Tibial artery (tissue), 4 donors: ENCODE data around the gene SP5.

Experiments
- DNase-seq, 2 donors: peaks; one replicate each; pipeline ENCODE4 v3.0.0-alpha.2; 2019
- H3K27ac ChIP-seq, 2 donors: fragments of 200-600 bp; sonication (generic) in 1 of 2; 1 replicate in 1 of 2; 2 replicates in 1 of 2; pipeline ENCODE4 v1.5.1; 2018 to 2019; ENCODE audit warnings: mild to moderate bottlenecking in 1 of 2
- H3K27me3 ChIP-seq, 2 donors: fragments of 200-600 bp; sonication (generic) in 1 of 2; one replicate each; pipeline versions ENCODE4 v1.5.1 to v1.6.0; 2016 to 2019
- H3K36me3 ChIP-seq, 3 donors: fragments of 200-600 bp; sonication (generic) in 2 of 3; one replicate each; pipeline ENCODE4 v1.5.1; 2016 to 2019; ENCODE audit warnings: mild to moderate bottlenecking in 2 of 3
- H3K4me1 ChIP-seq, 4 donors: fragments of 200-600 bp; sonication (generic) in 2 of 4; 1 replicate in 3 of 4; 2 replicates in 1 of 4; pipeline ENCODE4 v1.5.1; 2016 to 2019
- H3K4me3 ChIP-seq, 2 donors: fragments of 200-600 bp; sonication (generic) in 1 of 2; 1 replicate in 1 of 2; 2 replicates in 1 of 2; pipeline ENCODE4 v1.5.1; 2018 to 2019; ENCODE audit warnings: mild to moderate bottlenecking in 2 of 2
- H3K9me3 ChIP-seq, 3 donors: fragments of 200-600 bp; sonication (generic) in 1 of 3; one replicate each; pipeline ENCODE4 v1.5.1; 2016 to 2019
- intact Hi-C: fragments of 100-400 bp; cut with DNase I; formaldehyde crosslinking; loops from one replicate; pipeline ENCODE4 v1.15.0; 2023; ENCODE audit warnings: low total_unique reads
- TF ChIP-seq, protein P1 (sequence below), 2 experiments: fragments of 200-600 bp in 1 of 2; fragments of 450-650 bp in 1 of 2; IDR thresholded peaks; one replicate each; pipeline ENCODE4 v1.5.1; 2017 to 2019; ENCODE audit warnings: antibody characterized with exemption in 2 of 2, mild to moderate bottlenecking in 1 of 2, moderate library complexity in 1 of 2

SP5 gene

DNA sequence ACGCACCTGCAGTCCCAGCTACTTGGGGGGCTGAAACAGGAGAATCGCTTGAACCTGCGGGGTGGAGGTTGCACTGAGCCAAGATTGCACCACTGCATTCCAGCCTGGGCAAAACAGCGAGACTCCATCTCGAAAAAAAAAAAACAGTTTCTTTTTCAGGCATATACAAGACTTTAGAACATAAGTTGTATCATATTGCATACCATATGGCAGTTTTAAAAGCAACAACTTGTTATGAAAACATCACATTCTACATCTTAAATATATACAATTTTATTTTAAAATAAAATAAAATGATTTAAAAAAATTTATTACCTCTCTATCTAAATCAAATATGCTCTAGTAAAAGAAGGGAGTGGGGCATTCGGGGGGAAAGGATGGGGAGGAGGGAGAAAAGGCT, 39.4 kb upstream of the SP5 start:
- no peak for DNase-seq
- no peaks in the 10 kb centered on the region for H3K36me3 ChIP-seq
- H3K4me1 ChIP-seq: no peaks in the 10 kb centered on the region
- no peaks in the 10 kb centered on the region for H3K27me3 ChIP-seq
- no peak overlapping the region for H3K27ac ChIP-seq
- intact Hi-C loops: no loop called here
- no peak overlapping the region for H3K4me3 ChIP-seq
- TF ChIP-seq, protein P1, sequence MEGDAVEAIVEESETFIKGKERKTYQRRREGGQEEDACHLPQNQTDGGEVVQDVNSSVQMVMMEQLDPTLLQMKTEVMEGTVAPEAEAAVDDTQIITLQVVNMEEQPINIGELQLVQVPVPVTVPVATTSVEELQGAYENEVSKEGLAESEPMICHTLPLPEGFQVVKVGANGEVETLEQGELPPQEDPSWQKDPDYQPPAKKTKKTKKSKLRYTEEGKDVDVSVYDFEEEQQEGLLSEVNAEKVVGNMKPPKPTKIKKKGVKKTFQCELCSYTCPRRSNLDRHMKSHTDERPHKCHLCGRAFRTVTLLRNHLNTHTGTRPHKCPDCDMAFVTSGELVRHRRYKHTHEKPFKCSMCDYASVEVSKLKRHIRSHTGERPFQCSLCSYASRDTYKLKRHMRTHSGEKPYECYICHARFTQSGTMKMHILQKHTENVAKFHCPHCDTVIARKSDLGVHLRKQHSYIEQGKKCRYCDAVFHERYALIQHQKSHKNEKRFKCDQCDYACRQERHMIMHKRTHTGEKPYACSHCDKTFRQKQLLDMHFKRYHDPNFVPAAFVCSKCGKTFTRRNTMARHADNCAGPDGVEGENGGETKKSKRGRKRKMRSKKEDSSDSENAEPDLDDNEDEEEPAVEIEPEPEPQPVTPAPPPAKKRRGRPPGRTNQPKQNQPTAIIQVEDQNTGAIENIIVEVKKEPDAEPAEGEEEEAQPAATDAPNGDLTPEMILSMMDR (IDR thresholded peaks at IDR 0.05): no peak
- no peaks in the 10 kb centered on the region for H3K9me3 ChIP-seq

DNA sequence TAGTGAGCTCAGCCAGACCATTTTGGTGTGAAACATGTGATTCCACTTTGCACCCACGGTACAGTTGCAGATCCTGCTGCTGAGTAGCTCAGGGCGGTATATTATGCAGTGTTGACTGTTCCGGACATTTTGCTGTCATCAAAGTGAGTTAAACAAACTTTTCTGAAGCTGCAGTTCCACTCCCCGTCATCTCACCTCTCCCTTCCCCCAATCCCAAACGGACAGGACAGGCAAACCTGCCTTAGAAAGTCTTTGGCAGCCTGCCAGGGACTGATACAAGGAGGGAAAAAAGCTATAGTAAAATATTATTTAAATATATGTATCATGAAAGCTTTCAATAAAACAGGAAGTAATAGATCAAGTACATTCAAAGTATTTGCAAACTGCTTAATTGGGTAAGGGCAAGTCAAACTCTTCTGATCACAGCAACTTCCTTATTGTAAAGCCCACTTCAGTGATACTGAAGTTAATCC, 35.5 kb upstream of the SP5 start:
- no peak overlapping the region for H3K4me3 ChIP-seq
- intact Hi-C loops: no loop called here
- no peaks in the 10 kb centered on the region for H3K27me3 ChIP-seq
- H3K36me3 ChIP-seq: no peaks in the 10 kb centered on the region
- no peak overlapping the region for H3K27ac ChIP-seq
- no peak for DNase-seq
- TF ChIP-seq, protein P1 (IDR thresholded peaks at IDR 0.05): no peak
- no peaks in the 10 kb centered on the region for H3K4me1 ChIP-seq
- no peaks in the 10 kb centered on the region for H3K9me3 ChIP-seq

DNA sequence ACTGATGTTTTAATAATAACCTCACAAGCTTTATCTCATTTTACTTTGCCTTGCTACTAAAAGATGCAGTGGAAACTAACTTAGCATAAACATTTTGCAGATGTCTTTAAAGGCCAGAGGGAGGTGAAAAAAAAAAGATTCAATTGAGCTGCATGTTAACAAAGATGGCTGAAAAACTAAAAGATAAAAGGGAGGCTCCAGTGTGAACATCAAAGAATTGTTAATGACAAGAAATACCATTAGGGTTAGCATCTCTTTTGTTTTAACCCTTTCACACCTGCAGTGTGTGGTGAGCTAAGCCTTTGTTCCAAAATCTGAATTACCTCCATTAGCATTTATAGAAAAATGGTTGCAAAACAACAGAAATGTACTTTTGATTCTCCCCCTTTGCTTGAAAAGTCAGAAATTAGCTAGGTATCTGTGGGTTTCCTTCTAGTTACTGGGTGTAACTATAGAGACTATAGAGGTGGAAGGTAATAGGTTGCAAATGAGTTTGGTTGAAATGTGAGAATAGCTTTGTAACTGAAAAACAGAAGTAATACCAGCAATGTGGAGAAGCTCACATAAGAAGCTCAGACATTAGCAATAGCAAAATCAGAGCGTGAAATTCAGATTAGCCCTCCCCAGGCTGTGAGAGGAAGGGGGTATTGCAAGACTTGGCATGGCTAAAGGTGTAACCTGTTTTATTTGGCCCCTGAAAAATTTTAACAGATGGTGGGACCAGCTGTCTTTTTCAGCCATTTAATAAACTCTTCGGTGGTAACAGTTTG, 34.8 kb upstream of the SP5 start:
- Histone ChIP-seq H3K36me3 (no peaks in the 10 kb centered on the region), H3K4me1 (no peaks in the 10 kb centered on the region), H3K4me3 (no peak overlapping the region), H3K9me3 (no peaks in the 10 kb centered on the region), H3K27ac (no peak overlapping the region), H3K27me3 (no peaks in the 10 kb centered on the region)
- intact Hi-C loops: no loop called here
- TF ChIP-seq, protein P1 (IDR thresholded peaks at IDR 0.05): no peak
- DNase-seq: no peak

DNA sequence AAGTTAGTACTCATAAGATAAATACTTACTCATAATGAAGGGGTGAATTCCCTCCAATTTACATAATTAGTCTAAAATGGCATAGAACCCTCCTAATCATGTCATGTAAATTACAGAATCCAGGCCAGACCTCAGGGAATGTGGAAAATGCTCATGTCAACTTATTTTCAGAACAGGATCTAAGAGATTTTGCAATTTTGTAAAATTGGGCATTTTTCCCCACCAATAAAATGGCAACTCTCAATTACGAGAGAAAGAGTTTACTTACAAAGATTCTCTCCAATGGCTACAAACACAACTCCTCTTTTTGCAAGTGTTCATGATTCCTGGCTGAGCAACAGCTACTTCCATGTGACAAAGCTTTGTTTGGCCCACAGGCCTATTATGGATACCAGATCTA, 33.8 kb upstream of the SP5 start:
- H3K4me1 ChIP-seq: no peaks in the 10 kb centered on the region
- intact Hi-C loops: no loop called here
- TF ChIP-seq, protein P1 (IDR thresholded peaks at IDR 0.05): no peak
- H3K9me3 ChIP-seq: no peaks in the 10 kb centered on the region
- no peak for DNase-seq
- no peaks in the 10 kb centered on the region for H3K27me3 ChIP-seq
- no peak overlapping the region for H3K4me3 ChIP-seq
- no peak overlapping the region for H3K27ac ChIP-seq
- H3K36me3 ChIP-seq: no peaks in the 10 kb centered on the region

DNA sequence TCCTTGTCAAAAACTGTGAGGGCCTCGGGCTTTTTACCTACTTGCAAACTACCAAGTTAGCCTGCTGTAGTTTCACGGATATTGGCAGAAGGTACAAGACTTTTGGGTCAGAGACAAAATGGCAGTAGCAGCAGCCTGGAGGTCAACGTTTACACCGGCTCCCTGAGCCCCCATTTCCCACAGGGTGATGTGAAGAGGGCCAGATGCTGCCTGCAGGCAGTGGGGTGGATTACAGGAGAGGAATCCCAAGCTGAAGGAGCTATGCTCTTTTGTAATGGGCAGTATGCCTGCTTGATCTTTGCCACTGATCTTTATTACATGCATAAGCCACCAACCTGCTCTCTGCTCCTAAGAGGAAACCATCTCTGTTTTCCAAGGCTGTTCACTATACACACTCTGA, 29.5 kb upstream of the SP5 start:
- H3K4me3 ChIP-seq: no peak overlapping the region
- H3K36me3 ChIP-seq: no peaks in the 10 kb centered on the region
- no peaks in the 10 kb centered on the region for H3K9me3 ChIP-seq
- no peaks in the 10 kb centered on the region for H3K27me3 ChIP-seq
- intact Hi-C loops: no loop called here
- TF ChIP-seq, protein P1 (IDR thresholded peaks at IDR 0.05): no peak
- DNase-seq: no peak
- no peaks in the 10 kb centered on the region for H3K4me1 ChIP-seq
- H3K27ac ChIP-seq: no peak overlapping the region
